OCI-LY1 (cell line): ENCODE results near the gene MTNR1B.

Experiments used
- H2AFZ ChIP-seq: fragments of 200-600 bp; sonication (generic), shearing (Covaris generic); 2 replicates; pipeline ENCODE4 v1.6.0; 2014; ENCODE audit warnings: antibody characterized with exemption, mild to moderate bottlenecking, low read length
- H3F3A ChIP-seq: fragments of 200-600 bp; sonication (generic), shearing (Covaris generic); 2 replicates; pipeline ENCODE4 v1.6.0; 2014; ENCODE audit warnings: mild to moderate bottlenecking, antibody characterized with exemption, low read length, moderate library complexity; ENCODE audit not compliant: insufficient read depth
- H3K27ac ChIP-seq: fragments of 200-600 bp; sonication (generic); 2 replicates; pipeline ENCODE4 v1.5.1; 2014; ENCODE audit warnings: low read length, mixed run types, mild to moderate bottlenecking, low read depth; ENCODE audit not compliant: poor library complexity, severe bottlenecking
- H3K27me3 ChIP-seq: fragments of 200-600 bp; sonication (generic); 2 replicates; pipeline ENCODE4 v1.6.0; 2014; ENCODE audit warnings: antibody characterized with exemption, mild to moderate bottlenecking, low read length, moderate library complexity; ENCODE audit not compliant: insufficient read depth
- H3K36me3 ChIP-seq: fragments of 200-600 bp; sonication (generic); 2 replicates; pipeline ENCODE4 v1.6.1; 2014; ENCODE audit warnings: mild to moderate bottlenecking, antibody characterized with exemption, low read length, moderate library complexity, mixed read lengths; ENCODE audit not compliant: insufficient read depth
- H3K4me1 ChIP-seq: fragments of 200-600 bp; sonication (generic); 2 replicates; pipeline ENCODE4 v1.5.1; 2014; ENCODE audit warnings: mild to moderate bottlenecking, low read length, moderate library complexity; ENCODE audit not compliant: insufficient read depth, severe bottlenecking
- H3K4me2 ChIP-seq: fragments of 200-600 bp; sonication (generic), shearing (Covaris generic); 2 replicates; pipeline ENCODE4 v1.6.1; 2014; ENCODE audit warnings: low read length
- H3K4me3 ChIP-seq: fragments of 200-600 bp; sonication (generic); 2 replicates; pipeline ENCODE4 v1.5.1; 2014; ENCODE audit warnings: low read length, low read depth, mild to moderate bottlenecking, mixed read lengths; ENCODE audit not compliant: poor library complexity, severe bottlenecking
- H3K79me2 ChIP-seq: fragments of 200-600 bp; shearing (Covaris generic); 2 replicates; pipeline ENCODE4 v1.6.1; 2016; ENCODE audit warnings: mixed run types, low read length, mixed read lengths; ENCODE audit not compliant: insufficient read depth
- H3K9ac ChIP-seq: fragments of 200-600 bp; sonication (generic), shearing (Covaris generic); 2 replicates; pipeline ENCODE4 v1.6.1; 2014; ENCODE audit warnings: mild to moderate bottlenecking, low read length, mixed read lengths
- H3K9me2 ChIP-seq: fragments of 200-600 bp; sonication (generic), shearing (Covaris generic); 2 replicates; pipeline ENCODE4 v1.6.1; 2014; ENCODE audit warnings: low read depth, mild to moderate bottlenecking, low read length, mixed read lengths
- H3K9me3 ChIP-seq: fragments of 200-600 bp; shearing (Covaris generic); 2 replicates; pipeline ENCODE4 v1.6.1; 2014; ENCODE audit warnings: low read length, mixed read lengths
- H4K20me1 ChIP-seq: fragments of 200-600 bp; sonication (generic), shearing (Covaris generic); 2 replicates; pipeline ENCODE4 v1.6.0; 2016; ENCODE audit warnings: mild to moderate bottlenecking, low read length; ENCODE audit not compliant: insufficient read depth
- EZH2 ChIP-seq: fragments of 200-600 bp; sonication (generic), shearing (Covaris generic); IDR thresholded peaks from 2 replicates; pipeline ENCODE4 v1.8.0; 2017; ENCODE audit warnings: borderline replicate concordance, mixed run types, mild to moderate bottlenecking, antibody characterized with exemption, low read length, moderate library complexity, mixed read lengths
- TF ChIP-seq, protein P1 (sequence below): fragments of 200-600 bp; sonication (generic), shearing (Covaris generic); IDR thresholded peaks from 2 replicates; pipeline ENCODE4 v1.5.1; 2017; ENCODE audit warnings: mild to moderate bottlenecking, antibody characterized with exemption, low read length, moderate library complexity, mixed read lengths

MTNR1B gene

DNA sequence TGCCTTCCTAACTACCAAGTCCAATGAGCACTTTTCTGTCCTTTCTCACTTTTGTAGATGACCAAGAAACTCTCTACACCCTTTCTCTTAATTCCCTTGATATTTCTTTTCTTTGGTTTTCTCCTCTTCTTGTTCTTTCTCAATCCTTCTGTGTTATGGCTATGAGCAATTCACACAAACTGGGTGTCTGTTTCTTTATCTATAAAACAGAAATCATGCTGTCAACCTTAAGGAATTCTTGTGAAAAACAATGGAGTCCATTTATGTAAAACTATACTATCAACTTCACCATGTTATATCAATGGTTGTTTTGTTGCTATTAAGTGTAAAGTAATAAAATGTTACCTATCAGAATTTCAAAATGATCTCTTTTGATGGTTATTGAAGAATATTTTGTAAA lies 7.2 kb downstream of the MTNR1B start:
- TF ChIP-seq, protein P1, sequence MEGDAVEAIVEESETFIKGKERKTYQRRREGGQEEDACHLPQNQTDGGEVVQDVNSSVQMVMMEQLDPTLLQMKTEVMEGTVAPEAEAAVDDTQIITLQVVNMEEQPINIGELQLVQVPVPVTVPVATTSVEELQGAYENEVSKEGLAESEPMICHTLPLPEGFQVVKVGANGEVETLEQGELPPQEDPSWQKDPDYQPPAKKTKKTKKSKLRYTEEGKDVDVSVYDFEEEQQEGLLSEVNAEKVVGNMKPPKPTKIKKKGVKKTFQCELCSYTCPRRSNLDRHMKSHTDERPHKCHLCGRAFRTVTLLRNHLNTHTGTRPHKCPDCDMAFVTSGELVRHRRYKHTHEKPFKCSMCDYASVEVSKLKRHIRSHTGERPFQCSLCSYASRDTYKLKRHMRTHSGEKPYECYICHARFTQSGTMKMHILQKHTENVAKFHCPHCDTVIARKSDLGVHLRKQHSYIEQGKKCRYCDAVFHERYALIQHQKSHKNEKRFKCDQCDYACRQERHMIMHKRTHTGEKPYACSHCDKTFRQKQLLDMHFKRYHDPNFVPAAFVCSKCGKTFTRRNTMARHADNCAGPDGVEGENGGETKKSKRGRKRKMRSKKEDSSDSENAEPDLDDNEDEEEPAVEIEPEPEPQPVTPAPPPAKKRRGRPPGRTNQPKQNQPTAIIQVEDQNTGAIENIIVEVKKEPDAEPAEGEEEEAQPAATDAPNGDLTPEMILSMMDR: no peak
- no peak for TF ChIP-seq EZH2
- H3K27ac ChIP-seq: no peak overlapping the region

DNA sequence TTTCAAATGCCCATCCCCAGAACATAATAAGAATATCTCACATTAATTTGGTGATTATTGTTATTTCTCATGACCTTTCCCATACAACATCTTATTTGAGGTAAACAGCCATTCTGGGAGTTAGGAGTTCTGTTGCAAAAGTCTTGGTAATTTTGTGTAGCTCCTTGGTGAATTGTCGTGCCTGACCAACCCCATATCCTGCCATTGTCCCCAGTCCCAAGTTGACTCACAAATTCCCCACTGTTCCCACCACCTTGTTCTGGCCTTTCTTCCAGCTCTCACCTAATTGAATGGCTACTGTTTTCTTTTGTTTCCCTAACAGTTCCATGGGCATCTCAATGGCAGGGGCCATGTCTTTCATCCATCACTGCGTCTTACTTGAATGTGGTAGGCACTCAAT lies 8.0 kb downstream of the MTNR1B start:
- no peak overlapping the region for H3K27ac ChIP-seq
- no peak overlapping the region for H3K4me3 ChIP-seq
- H3K9me2 ChIP-seq: no peaks in the 10 kb centered on the region
- H3K79me2 ChIP-seq: no peaks in the 10 kb centered on the region
- TF ChIP-seq, protein P1: no peak
- no peak for TF ChIP-seq EZH2
- H3K9me3 ChIP-seq: no peaks in the 10 kb centered on the region
- H3K4me1 ChIP-seq: no peaks in the 10 kb centered on the region
- H3F3A ChIP-seq: no peaks in the 10 kb centered on the region
- H2AFZ ChIP-seq: no peak overlapping the region
- no peaks in the 10 kb centered on the region for H4K20me1 ChIP-seq
- no peaks in the 10 kb centered on the region for H3K36me3 ChIP-seq
- no peak overlapping the region for H3K9ac ChIP-seq
- no peak overlapping the region for H3K4me2 ChIP-seq
- no peaks in the 10 kb centered on the region for H3K27me3 ChIP-seq

More for the DNA sequence above, 7.2 kb downstream of the MTNR1B start:
- Histone ChIP-seq H3K4me3 (no peak overlapping the region), H3K9ac (no peak overlapping the region), H3K9me2 (no peaks in the 10 kb centered on the region), H3K4me1 (no peaks in the 10 kb centered on the region), H3K79me2 (no peaks in the 10 kb centered on the region), H3F3A (no peaks in the 10 kb centered on the region), H3K27me3 (no peaks in the 10 kb centered on the region), H3K36me3 (no peaks in the 10 kb centered on the region), H4K20me1 (no peaks in the 10 kb centered on the region), H3K4me2 (no peak overlapping the region), H2AFZ (no peak overlapping the region), H3K9me3 (no peaks in the 10 kb centered on the region)

DNA sequence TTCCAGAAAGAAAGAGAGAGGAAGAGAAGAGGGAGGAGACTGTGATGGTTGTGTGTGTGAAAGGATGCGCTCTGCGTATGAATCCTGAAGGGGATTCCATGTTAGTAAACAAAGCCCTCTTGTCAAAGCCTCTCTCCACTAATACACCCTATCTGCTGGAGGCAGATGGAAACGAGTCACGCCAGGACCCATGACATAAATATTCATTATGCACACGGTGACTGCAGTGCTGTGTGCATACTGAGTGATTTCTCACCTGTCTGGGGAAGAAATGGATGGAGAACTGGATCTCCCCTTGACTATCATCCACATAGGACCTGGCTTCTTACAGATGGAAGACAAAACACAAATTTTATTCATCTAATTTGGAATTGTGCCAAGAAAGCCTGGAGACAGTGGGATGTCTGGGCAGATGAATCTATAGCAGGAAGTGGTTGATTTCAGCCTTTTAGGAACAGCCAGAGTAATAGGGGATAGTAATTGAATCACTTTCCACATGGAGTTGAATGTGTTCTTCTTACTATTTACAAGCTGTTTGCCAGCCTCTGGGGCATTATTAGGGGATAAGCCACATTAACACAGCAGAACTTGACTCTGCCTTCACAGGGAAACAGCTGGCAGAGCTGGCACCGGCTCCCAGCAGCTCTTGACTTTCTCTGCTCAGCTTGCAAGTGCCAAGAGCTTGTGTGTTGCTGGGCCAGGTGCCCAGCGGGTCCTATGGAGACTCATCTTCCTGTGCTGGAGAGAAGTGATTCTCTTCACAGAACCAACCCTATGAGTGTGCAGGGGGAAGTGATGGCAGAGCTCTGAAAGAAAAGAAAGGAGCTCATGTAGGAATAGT lies 9.0 kb downstream of the MTNR1B start:
- Histone ChIP-seq H3K27ac (no peak overlapping the region), H3K9me3 (no peaks in the 10 kb centered on the region), H3K27me3 (no peaks in the 10 kb centered on the region), H2AFZ (no peak overlapping the region), H3F3A (no peaks in the 10 kb centered on the region), H3K4me1 (no peaks in the 10 kb centered on the region), H4K20me1 (no peaks in the 10 kb centered on the region), H3K4me3 (no peak overlapping the region), H3K4me2 (no peak overlapping the region), H3K9me2 (no peaks in the 10 kb centered on the region), H3K9ac (no peak overlapping the region), H3K79me2 (no peaks in the 10 kb centered on the region), H3K36me3 (no peaks in the 10 kb centered on the region)
- TF ChIP-seq, protein P1: no peak
- no peak for TF ChIP-seq EZH2
